HG03354 (cell line): ENCODE data around the gene PCMT1.
"Not testable (repeated sequence)": the region's sequence is repeated elsewhere in the genome, so short reads cannot be mapped to it uniquely, and the experiment has no call there.

Experiments
- ATAC-seq: cut with Tn5 transposase; IDR thresholded peaks from one replicate; pipeline ENCODE4 v1.9.1; 2021; ENCODE audit warnings: mild to moderate bottlenecking; ENCODE audit not compliant: unreplicated experiment, poor library complexity, severe bottlenecking

The PCMT1 gene

GRCh38 chr6:149749082-149749593 lies 403 bp upstream of the PCMT1 start:
- ATAC-seq, result peak; percentile 6

DNA sequence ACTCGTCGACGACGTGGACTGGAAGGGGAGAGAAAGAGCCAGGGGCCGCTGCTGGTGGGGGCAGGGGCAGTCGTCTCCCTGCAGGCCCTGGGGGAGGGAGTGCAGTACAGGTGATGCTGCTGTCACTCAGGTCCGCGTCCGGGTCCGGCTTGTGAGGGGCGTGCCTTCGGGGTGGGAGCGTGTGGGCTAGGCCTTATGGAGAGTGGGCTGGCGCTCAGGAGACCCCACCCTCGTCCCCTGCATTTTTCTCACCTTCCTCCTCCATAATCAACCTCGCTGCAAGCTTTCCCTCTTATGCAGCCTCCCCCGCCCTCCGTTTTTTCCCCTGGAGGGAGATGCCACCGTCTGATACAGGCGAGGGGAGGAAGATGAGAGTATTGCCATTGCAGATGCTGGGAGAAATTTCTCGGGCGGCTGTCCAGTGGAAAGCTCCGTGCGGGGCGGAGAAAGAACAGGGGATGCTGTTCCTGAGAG lies 632 bp downstream of the PCMT1 start:
- peak; percentile 34 for ATAC-seq

DNA sequence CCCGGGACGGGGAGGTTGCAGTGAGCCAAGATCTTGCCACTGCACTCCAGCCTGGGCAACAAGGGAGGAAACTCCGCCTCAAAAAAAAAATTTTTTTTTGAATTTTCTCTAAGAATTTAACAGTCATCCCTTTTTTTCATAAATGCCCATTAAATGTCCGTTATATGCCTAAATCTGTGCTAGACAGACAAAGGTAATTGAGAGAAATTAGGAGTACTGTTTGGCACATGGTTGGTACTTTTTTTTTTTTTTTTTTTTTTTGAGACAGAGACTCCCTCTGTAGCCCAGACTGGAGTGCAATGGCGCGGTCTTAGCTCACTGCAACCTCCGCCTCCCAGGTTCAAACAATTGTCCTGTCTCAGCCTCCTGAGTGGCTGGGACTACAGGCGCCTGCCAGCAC lies 1.7 kb downstream of the PCMT1 start:
- no peak for ATAC-seq

- ATAC-seq, result not testable (repeated sequence)
These were observed 2.4 kb downstream of the PCMT1 start for GRCh38 chr6:149751920-149752319.

GRCh38 chr6:149752600-149753373 lies 3.2 kb downstream of the PCMT1 start:
- no peak for ATAC-seq

- not testable (repeated sequence) for ATAC-seq
These were observed 3.8 kb downstream of the PCMT1 start for GRCh38 chr6:149753374-149753637.

DNA sequence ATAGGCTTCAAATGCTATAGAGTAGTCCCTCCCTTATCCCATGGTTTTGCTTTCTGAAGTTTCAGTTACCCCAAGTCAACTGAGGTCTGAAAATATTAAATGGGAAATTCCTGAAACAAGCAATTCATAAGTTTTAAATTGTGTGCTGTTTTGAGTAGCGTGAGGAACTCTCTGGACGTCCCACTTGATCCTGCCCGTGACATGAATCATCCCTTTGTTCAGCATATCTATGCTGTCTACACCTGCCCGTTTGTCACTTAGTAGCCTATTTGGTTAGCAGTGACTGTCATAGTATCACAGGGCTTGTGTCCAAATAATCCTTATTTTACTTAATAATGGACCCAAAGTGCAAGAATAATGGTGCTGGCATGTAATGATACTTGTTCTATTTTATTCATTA lies 5.0 kb downstream of the PCMT1 start:
- no peak for ATAC-seq

- ATAC-seq, result peak; percentile 86
These were observed 6.0 kb downstream of the PCMT1 start for GRCh38 chr6:149755300-149756260.

GRCh38 chr6:149756261-149756636 lies 6.7 kb downstream of the PCMT1 start:
- no peak for ATAC-seq

- ATAC-seq, result peak; percentile 99
These were observed 11.9 kb downstream of the PCMT1 start for GRCh38 chr6:149761438-149761837.

- ATAC-seq, result no peak
These were observed 14.3 kb downstream of the PCMT1 start for GRCh38 chr6:149763866-149764265.

- no peak for ATAC-seq
These were observed 16.7 kb downstream of the PCMT1 start for GRCh38 chr6:149766156-149766769.

GRCh38 chr6:149769676-149770075 lies 20.1 kb downstream of the PCMT1 start:
- ATAC-seq, result no peak

GRCh38 chr6:149771185-149771584 lies 21.6 kb downstream of the PCMT1 start:
- ATAC-seq, result no peak

GRCh38 chr6:149771925-149772324 lies 22.4 kb downstream of the PCMT1 start:
- ATAC-seq, result no peak

DNA sequence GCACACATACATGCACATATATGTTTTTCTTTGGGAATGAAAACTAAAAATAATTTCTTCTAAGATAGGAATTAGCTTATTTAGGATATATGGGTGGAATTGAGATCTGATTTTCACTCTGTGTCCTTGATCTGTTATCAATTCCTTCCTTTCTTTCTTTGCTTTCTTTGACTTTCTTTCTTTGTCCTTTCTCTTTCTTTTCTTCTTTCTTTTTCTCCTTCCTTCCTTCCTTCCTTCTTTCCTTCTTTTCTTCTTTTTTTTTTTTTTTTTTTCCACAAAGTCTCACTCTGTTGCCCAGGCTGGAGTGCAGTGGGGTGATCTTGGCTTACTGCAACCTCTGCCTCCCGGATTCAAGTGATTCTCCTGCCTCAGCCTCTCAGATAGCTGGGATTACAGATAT lies 28.1 kb downstream of the PCMT1 start:
- no peak for ATAC-seq

DNA sequence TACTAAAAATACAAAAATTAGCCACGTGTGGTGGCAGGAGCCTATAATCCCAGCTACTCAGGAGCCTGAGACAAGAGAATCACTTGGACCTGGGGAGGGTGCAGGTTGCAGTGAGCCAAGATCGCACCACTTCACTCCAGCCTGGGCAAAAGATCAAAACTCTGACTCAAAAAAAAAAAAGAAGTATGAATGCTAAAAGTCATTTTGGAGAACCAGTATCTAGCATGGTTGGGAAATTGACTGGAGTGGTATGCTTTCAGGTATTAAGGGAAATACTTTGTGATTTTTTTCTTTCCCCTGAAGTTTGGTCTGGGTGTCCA lies 30.1 kb downstream of the PCMT1 start:
- no peak for ATAC-seq

GRCh38 chr6:149781715-149782114 lies 32.2 kb downstream of the PCMT1 start:
- no peak for ATAC-seq

DNA sequence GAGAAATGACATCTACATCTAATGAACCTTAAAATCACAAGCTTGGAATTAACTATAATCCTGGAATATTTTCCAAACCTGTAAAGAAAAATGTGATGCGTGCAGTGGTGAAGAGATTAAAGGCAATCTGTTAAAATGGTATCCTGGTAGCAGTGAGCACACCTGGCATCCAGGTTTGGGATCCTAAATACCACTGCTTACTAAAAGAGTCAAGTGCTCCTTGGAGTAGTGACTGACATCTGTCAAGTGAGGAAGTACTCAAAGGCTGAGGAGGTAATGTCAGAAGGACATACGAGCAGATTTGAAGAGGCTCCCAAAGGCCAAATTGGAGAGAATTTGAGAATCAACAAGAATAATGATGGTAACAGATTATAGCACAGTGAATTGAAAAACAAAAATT lies 32.8 kb downstream of the PCMT1 start:
- no peak for ATAC-seq

- ATAC-seq, result no peak
These were observed 34.0 kb downstream of the PCMT1 start for GRCh38 chr6:149783551-149783950.
